ENCODE measurements around the gene NSG1.

The NSG1 gene

DNA sequence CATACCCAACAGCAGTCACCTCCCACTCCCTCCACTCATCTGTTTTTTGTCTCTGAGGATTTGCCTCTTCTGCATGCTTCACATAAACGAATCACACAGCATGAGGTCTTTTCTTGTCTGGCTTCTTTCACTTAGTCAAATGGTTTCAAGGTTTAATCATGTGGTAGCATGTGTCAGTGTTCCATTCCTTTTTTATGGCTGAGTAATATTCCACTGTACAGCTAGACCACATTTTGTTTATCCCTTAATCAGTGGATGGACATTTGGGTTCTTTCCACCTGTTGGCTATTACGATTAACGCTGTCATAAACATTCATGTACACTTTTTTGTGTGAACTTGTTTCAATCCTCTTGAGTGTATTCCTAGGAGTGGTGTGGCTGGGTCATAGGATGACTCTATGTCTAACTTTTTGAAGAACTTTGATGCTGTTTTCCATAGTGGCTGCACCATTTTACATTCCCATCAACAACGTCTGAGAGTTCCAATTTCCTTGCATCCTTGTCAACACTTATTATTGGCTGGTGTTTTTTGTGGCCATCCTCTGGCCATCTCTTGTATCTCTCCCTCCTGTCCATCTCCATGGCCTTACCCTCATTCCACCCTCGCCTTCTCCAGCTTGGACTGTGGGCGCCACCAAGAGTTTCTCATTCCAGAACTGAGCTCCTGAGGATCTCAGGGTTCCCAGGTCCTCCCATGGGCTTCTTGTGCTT is 12.4 kb upstream of the NSG1 start:
- no peak for DNase-seq (ENCODE audit: low read depth)

DNA sequence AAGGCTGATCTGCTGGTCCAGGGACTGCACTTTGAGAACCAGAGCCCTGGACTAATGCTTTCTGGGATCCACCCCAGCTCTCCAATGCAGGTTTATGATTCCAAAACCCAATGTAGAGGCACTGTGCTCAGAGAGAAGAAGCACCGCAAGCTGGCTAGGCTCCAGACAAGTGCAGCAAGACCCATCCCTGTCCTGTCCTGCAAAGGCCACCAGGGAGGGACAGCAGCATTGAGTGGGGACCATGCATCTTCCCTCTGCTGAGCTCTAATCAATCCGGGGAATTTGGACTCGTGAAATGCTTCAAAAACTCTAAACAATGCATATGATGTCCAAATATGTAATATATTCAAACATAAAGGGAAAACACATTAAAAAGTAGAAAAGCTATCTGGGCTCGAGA is 10.8 kb upstream of the NSG1 start:
- no peak for DNase-seq (ENCODE audit: low read depth)

DNA sequence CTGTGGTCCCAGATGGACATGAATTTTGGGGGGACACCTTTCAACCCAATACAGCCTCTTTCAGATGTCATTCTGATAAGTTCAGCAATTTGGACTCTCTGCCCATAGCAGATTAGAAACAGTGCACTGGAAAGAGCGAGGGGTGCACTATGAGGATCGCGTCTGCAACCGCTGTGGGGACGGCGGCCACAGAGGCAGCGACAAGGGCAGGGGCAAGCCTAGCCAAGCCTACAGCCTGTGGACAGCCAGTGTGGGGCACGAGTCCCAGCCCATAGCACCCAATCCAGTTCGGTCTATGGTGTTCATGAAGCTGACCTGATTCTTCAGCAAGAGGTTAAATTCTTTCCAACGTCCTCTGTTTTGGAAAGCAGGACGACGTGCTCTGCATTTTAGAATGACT is 9.7 kb upstream of the NSG1 start:
- DNase-seq (ENCODE audit: low read depth), result no peak

DNA sequence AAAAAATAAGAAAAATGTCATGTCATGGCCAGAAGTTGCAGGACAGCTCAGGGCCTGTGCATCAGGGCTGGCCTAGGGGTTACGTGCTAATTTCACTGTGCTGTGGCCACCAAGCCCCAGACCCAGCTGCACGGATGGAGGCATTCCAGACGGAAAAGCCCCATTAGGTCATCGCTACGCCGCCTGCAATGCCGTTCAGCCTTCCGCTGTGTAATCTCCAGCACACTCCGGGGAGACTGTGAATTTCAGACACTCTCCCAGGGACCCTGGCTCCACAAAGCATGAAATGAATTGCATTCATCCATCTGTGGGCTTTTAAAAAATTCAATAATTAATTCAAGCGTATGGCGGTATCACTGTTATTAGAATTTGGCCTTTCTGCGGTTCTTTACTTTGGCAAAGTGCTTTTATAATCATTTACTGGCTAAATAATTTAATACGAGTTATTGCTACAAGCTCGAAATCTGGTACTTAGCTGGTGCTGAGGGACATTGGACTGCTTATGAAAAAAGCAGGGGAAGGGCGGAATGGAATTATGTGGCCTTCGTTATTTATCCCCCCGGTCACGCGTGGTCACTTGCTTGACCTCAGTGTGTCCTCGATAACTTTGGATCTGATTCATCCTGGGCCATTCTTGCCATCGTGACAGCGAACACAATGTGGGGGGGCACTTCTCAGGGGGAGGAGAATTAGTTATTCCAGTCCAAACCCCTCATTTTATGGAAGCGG is 9.0 kb upstream of the NSG1 start:
- no peak for DNase-seq (ENCODE audit: low read depth)

DNA sequence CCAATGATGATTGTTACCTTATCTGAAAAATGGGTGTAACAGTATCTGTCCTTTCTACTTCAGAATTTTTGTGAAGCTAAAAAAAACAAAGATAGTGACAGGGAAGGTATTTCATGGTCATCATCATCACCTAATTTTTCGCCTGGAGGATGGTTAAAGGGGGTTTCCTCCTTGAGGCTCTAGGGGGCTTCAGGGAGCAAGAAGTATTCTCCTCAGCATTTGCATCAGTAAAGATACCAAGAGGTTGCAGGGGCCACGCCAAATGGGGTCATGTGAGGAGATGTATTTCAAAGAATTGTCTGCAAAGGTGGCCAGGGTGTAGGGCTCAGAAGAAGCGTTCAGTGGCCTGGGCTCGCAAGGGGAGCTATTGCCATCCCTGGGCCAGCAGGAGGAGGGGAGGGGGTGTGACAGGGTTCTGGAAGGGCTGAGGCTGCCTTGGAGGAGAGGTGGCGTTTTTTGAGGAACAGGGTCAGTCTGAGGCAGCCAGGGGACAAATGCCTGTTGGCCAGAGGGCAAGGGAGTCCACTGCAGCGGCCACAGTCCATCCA is 7.3 kb upstream of the NSG1 start:
- no peak for DNase-seq (ENCODE audit: low read depth)

DNA sequence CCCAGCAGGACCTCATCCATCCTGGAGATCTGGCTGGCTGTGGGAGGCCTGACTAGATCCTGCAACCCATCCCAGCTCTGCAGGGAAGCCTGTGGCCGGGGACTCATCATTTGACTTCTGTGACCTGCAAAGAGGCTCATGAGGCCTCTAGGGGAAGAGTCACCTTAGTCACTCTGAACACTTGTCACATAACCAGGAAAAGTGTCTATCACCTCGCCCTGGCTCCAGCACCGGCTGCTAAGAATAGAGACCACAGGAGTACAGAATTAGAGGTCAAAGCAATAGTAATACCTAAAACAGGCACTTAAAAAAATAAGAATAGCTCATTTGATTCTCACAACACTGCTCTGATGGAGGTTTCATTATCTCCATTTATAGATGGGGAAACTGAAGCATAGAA is 3.8 kb upstream of the NSG1 start:
- no peak for DNase-seq (ENCODE audit: low read depth)

DNA sequence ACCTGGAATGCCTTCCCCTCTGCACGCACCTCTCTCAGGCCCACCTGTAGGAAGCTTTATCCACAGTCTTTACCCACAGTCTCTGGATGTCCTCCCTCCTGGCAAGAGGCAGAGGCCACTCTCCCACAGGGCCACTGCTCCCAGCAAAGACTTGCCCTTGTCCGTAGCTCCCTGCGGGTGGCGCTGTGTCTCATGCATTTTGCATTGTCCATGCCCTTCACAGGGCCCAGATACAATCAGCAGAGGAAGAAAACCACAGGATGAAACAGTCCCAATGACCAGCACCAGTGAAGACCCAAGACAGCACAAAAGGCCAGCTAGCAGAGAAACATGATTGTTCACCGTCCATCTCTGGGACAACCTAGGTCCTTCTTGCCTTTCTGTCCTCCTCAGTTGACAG is 2.1 kb upstream of the NSG1 start:
- no peak for DNase-seq (ENCODE audit: low read depth)

DNA sequence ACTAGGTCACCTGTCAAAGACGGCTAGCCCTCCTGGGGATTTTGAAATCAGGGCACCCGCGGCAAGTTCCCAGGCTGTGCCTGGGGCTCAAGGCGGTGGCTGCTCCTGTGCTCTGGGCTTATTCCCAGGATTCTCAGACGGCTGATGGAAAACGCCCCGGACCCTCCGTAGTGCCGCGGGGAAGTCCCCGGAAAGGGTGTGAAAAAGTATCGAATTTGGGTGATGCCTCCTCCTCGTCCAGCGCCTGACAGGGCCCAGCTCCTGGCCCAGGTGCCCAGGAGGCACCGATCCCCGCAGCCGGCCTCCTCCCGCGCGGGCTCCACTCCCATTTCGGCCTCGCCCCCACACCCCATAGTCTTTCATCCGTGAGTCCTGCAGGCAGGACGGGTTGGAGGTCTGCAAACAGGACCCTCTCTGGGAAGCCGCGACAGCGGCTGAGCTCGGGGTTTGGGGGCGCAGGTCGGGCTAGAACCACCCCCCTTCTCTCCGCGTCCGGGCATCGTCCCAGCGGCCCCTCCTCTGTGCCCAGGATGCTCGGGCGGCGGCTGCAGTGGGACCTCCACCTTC is 1.1 kb upstream of the NSG1 start:
- DNase-seq (ENCODE audit: low read depth), result no peak

DNA sequence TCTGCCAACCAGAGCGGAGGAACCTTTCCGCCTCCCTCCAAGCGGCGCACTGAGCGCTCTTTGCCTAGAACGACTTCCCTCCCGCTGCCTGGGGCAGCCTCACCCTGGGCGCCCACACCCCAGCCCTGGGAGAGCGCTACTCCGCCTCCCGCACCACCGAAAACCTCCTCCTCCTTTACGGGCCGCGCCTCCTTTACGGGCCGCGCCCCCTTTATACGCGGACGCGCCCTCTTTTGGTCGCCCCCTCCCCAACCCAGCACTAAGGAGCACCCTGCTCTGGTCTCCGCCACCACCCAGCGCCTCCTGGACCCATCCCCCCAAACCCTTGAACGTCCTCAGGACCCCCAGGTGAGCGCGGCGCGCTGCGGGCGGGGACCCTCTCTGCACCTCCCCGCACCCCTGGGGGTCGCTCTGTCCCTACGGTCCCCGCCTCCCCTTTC is 586 bp upstream of the NSG1 start:
- no peak for DNase-seq (ENCODE audit: low read depth)

DNA sequence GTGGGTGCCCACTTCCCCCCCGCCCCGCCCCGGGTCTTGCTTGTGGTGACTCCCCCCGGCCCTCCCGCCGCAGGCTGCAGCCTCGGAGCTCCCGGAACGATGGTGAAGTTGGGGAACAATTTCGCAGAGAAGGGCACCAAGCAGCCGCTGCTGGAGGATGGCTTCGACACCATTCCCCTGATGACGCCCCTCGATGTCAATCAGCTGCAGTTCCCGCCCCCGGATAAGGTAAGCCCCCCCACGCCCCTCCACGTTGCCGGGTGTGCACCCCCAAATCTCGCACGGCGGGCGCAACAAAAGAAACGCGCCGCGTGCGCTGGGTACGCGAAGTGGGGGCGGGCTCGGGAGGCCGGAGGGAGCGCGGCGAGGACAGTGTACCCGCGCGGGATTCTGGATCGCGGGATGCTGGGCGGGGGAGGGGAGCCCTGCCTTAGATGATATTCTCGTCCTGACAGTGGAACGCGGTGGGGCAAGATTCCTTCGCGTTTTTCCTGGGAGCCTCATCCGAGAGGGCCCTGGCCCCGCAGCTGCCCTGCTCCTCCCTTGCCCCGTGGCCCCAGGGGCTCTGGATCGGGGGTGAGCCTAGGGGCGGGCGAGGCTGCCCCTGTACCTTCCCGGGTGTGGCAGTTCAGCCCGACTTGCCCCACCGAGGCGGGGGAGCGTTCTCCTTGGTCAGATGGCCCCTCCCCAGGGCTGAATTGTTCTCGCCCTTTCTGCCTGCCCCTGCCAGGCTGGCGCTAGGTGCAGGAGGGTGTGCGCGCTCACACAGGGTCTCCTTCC is 819 bp downstream of the NSG1 start:
- no peak for DNase-seq (ENCODE audit: low read depth)

DNA sequence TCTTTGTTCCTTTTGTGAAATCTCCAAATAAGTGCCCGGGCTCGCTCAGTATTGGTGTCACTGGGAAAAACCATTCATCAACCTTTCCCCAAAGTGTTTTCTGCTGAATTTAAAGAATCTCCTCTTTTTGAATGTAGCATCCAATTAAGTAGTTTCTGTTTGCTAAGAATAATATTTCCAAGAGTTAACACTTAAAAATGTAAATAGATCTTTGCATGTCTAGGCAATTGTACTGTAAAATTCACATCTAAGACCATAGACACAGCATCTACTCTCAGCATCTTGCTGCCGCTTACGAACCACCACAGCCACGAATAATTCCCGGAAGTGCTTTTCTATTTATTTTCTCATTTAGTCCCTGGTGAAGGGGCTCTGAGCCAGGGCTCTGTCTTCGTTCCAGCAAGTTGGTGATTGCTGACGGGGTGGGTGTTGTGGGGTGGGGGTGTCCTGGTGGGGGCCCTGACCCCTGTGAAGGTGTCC is 1.4 kb downstream of the NSG1 start:
- no peak for DNase-seq (ENCODE audit: low read depth)

DNA sequence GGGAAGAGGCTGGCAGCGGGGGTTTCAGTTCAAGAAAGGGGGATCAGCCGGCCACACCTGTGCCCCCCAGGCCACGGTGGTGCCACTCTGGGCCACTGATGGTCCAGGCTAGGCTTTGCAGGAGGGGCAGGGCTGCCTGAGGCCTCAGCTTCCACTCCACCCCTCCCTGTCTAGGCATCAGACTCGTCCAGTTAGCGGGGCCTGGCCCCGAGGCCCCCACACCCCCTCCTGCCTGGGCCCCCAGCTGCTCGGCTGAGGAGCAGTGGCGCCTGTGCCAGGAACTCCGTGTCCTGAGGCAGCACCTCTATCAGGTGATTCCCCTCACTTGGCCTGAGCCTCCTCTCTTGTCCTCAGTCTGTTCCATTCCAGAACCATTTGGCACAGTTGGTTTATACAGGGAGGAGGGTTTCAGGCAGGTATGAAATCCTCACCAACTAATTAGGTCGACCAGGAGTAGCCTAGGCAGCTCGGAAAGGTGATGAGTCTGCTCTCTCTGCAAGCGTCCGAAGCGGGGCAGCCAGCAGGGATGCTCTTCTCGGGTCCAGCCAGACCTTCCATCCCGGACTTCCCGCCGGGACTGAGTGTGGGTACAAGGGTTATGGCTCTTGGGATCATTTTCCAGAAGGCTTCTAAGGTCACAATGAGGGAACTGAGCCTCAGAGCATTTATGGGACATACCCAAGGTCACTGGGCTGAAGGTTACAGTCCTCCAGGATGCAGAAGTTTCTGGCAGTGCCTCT is 2.1 kb downstream of the NSG1 start:
- DNase-seq (ENCODE audit: low read depth), result no peak

DNA sequence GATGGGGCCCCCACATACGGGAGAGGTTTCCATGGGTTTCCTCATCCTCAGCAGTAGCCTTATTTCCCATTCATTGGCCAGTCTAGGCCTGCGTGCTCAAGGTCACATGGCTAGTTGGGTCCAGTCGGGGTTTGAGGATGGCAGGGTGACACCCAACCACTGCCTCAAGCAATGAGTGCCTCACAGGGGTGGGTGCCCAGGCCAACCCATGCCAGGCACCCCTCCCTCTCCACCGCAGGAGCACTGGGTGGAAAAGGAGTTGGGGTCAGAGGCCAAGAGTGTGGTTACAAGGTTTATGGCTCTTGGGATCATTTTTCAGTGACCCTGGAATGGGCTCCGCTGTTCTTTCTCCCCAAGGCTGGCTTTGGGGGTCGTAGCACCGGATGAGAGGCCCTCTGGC is 3.1 kb downstream of the NSG1 start:
- DNase-seq (ENCODE audit: low read depth), result no peak

DNA sequence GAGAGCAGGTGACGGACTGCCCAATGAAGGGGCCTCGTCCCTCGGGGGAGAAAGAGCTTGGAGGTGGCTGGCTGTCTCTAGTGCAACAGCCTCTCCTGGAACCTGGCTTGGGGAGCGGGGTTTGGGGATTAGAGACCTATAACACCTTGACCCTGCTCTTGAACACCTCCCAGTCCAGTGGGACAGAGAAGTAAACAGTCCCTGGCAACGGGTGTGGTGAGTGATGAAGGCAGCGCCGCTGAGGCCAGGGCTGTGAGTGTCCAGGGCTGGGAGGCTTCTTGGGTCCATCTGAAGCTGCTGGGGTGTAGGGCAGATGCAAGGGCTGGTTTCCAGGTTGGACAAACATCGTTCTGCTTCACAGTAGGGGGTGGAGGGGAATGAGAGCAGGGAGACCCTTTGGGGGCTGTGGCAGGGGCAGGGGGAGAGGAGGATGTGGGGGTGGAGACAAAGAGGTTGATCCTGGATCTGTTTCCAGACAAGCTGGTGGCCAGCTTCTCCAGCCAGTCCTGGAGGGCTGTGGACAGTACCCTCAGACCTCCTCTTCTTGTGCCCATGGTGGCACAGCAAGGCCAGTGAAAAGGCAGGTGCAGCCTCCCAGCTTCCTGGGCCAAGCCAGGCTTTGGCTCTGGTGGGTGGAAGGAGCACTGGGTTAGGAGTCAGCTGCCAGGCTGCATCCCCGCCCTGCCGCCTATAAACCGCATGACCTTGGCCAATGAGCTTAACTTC is 3.8 kb downstream of the NSG1 start:
- DNase-seq (ENCODE audit: low read depth), result no peak

DNA sequence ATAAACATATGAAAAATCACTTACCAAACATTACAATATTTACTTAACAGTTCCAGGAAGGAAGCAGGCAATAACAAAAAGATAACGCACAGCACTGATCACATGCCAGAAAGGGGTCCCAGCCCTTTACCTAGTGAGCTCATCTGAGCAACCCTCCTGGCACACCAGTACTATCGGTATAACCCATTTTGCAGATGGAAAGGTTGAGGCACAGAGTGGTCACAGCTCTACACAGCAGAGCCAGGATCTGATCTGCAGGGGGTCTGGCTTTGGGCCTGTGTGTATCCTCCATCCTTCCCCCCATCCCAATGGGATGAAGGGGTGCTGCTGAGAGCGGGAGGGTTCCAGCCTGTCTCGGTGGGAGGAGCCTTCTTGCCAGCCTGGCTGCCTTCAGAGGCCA is 5.0 kb downstream of the NSG1 start:
- DNase-seq (ENCODE audit: low read depth), result no peak

DNA sequence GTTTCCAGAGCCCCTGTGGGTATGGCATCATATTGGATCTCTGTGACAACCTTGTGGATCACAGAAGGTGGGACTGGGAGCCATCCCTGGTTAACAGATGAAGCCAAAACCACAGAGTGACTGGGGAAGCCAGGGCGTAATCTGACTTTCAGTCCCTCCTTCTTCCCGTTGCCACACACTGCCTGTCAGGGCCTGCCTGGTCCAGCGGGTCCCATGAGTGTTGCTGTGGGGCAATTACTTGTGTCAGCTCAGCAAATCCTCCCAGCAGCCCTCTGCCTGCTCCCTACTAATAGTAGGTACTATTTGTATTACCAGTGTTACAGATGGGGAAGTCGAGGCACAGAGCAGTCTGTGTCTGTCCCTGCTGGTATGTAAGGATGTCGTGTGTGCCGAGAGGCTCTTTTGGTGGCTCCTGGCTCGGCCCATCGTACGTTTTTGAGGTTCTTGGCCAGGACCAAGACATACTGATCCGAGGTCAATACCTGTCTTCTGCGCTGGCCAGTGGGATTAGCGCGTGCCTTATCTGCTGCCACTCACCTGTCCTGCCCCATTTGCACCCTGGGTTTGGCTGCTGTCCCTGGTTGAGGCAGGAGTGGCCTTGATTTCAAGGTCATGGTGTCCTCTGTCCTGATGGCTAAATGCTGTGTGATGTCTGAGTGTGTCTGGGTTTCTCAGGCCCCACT is 5.7 kb downstream of the NSG1 start:
- DNase-seq (ENCODE audit: low read depth), result no peak

DNA sequence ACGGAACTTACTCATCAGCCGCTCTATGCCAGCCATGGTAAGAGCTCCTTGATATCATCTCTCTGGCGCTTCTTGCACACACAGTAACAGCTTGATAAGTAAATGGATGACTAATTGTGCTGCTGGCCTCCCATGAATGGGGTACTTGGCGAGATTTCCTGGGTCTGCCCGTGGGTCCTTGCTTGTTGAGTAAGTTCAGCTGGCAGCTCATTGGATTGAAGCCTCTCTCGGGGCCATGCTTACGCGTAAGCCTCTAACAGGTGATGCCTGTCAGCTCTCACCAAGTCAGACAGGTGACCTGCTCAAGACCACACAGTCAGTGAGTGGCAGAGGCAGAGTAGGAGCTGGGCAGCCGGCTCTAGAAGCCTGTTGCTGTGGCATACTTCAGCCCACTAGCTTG is 7.7 kb downstream of the NSG1 start:
- DNase-seq (ENCODE audit: low read depth), result no peak

DNA sequence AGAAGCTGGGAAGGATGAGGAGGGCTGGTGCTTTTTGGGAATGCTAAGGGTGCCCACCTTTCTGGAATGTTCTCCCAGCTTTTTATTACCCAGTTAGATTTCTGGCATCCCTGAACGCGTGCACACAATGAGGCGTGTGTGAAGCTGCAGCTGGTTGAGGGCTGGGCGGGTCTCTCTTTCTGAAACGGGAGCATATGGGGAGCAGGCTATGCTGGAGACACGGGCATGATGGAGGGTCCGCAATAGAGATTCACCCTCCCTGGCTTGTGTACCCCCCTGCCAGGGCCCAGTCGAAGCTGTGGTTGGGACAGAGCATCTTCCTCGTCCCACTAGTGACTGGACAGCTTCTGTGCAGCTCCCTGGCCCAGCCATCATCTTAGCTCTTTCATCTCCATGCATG is 8.5 kb downstream of the NSG1 start:
- DNase-seq (ENCODE audit: low read depth), result no peak

DNA sequence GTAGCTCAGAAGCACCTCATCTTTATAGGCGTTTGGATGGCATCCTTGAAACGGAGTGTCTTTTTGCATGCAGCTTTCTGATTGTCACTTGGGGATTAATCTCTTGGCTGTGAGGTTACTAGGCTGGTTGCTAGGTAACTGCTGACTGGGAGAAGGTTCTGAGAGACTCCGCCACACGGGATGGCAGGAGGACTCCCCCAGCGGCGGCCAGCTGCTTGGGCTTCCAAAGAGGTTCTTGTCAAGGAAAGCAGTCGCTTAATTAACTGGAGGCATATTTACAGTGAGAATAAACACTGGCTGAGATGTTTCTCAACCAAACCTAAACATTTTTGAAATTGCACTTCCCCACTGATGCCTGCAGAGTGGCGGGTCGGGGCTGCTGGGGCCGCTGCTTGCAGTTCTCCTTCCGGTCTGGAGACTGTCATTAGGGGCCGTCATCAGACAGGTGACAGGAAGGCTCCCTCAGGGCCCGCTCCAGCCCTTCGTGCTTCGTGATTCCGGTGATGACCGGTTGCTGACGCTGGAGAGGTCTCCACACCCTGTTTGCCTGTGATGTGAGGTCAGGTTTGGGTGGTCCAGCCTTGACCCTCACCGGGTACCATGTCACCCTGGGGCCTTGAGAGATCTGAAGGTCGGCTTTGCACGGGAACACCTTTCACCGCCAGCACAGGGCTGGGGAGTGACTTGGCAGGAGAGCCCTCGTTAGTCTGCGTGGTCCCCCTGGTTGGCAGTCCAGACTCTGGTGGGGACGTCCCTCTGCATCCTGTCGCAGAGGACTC is 9.1 kb downstream of the NSG1 start:
- DNase-seq (ENCODE audit: low read depth), result no peak
